ENCODE results near the gene AK4.

DNA sequence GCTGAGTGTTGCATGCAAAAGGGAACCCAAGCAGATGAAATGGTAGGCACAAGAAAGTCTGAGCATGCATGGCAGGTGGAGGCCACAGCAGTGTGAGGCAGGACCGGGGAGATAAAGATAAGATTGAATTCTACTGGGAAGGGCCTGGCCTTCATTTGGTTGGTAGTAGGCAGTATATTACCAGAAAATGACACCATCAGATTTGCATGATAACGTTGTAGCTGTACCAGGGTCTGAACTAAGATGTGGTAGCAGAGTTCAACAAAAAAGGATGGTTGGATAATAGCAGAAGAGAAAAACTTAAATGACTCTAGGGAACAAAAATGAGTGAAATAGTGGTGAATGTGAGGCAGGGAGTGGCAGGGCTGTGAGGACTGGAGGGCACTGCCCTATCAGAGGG is 85.8 kb downstream of the AK4 start:
- no peak for TF ChIP-seq TEAD1 (CRISPR knock-in tag; IDR thresholded peaks at IDR 0.05)
- no peak for TF ChIP-seq CREB1 (CRISPR knock-in tag; IDR thresholded peaks at IDR 0.05)
- no peak for TF ChIP-seq SP1 (CRISPR knock-in tag; conservative IDR thresholded peaks at IDR 0.05)
- TF ChIP-seq CTCF (IDR thresholded peaks at IDR 0.05), result no peak
- TF ChIP-seq CBFB (CRISPR knock-in tag; IDR thresholded peaks at IDR 0.05; ENCODE audit: low read depth), result no peak
- TF ChIP-seq ZNF317 (CRISPR knock-in tag; IDR thresholded peaks at IDR 0.05; ENCODE audit: borderline replicate concordance, low read depth), result no peak
- TF ChIP-seq ZNF138 (CRISPR knock-in tag; conservative IDR thresholded peaks at IDR 0.05), result no peak
